KG1 (cell line): ENCODE measurements around the gene PRAMEF5.
"Not testable (repeated sequence)": the region's sequence is repeated elsewhere in the genome, so short reads cannot be mapped to it uniquely, and the experiment has no call there.

Source experiments
- DNase-seq: peaks from one replicate; lab custom pipeline; 2025; lab: John Stamatoyannopoulos, UW

The PRAMEF5 gene

DNA sequence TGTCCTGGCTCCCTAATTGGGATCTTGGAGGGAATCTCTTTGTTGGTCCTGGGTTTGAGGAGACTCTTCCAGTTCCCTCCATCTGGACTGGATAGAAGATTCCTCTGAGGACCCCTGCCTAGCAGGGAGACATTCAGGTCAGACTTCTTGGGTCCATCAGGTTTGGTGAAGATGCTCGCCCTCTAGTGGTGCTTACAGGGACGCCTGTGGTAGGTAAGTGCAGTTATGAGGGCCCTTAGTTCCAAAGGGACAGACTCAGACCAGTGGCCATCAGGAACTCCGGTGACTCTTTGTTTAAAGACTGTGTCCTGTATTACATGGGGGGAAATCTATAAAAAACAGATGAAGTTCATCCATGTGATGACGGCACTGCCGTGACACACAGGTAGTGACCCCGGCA lies 23.0 kb downstream of the PRAMEF5 start:
- not testable (repeated sequence) for DNase-seq

DNA sequence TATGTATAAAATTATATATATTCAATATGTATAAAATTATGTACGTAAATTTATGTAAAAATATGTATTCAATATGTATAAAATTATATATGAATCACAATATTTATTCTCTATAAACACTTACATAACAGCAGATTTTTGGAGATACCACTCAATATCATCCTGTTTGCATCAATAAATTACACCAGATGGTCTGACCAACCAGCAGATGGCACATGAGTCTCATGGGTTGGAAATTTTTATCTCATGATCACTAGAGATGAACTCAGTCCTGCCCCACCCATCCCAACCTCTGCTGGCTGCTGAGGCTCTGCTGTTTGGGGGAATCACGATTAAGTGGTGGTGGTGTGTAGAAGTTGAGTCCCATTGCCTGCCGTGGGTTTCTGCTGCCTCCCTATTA lies 25.6 kb downstream of the PRAMEF5 start:
- DNase-seq: not testable (repeated sequence)

DNA sequence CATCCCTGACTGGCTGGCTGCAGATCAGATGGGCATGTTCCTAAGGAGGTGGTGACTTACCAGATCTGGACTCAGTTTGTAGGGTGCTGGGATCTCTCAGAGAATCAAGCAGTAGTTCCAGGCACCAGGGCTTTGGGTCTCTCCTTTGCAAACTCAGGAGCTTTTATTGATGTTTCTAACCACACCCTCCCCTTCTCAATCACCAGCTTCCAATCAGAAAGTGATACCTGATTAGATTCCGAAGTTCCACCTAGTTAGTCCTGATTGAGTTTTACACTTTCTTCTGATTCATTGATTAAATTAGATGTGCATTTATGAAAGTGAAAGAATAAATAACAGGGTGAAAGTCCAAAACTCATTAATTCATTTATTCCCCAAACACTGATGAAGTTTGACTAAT lies 31.0 kb downstream of the PRAMEF5 start, which contains the start of gene PRAMEF8:
TSS of gene PRAMEF8 (minus strand) at position 101 of the 400 bp plus-strand sequence. CDS start 1,046 bp downstream, outside the sequence.
- DNase-seq: not testable (repeated sequence)

DNA sequence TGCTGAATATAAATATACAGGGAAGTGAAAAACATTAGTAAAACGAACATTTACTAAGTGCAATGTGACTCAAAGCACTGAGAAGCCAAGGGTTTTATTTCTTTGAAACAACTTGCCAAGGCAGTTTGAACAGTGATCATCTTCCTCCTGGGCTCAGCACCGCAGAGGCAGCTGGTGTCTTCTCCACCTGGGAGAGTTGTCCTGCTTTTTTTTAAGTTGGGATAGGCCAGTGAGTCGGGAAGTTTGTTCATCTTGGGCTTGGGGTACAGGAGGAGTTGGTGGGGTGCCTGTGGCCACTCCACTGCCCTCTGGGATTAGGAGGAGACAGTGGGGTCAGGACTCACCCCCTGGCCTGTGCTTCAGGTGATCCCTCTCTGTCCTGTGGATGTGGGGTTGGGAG lies 35.0 kb downstream of the PRAMEF5 start:
- not testable (repeated sequence) for DNase-seq

DNA sequence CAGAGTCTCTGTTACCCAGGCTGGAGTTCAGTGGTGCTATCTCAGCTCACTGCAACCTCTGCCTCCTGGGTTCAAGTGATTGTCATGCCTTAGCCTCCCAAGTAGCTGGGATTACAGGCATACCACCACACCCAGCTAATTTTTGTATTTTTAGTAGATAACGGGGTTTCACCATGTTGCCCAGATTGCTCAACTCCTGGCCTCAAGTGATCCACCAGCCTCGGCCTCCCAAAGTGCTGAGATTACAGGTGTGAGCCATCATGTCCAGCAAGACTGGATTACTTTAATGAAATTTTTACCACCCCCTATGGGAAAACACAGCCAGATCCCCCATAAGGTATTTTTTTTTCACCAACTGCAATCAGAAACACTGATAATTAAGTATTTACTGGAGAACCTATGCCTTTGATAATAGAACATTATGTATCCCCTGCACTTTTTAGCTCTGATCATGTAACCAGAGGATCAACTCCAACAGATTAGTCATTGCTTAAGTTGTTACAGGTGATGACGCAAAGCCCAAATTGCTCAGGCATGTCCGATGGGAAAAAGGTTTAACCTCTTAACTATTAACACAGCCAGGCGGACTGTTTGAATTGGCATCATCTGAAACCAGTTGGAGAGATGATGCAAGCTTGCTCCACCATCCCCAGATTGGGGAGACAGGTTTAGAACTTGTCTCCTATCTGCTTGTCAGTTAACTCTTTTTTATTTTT lies 43.4 kb downstream of the PRAMEF5 start:
- DNase-seq: not testable (repeated sequence)

DNA sequence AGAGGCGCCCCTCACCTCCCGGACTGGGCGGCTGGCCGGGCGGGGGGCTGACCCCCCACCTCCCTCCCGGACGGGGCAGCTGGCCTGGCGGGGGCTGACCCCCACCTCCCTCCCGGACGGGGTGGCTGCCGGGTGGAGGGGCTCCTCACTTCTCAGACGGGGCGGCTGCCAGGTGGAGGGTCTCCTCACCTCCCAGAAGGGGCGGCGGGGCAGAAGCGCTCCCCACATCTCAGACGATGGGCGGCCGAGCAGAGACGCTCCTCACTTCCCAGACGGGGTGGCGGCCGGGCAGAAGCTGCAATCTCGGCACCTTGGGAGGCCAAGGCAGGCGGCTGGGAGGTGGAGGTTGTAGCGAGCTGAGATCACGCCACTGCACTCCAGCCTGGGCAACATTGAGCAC lies 44.7 kb downstream of the PRAMEF5 start:
- DNase-seq: not testable (repeated sequence)

DNA sequence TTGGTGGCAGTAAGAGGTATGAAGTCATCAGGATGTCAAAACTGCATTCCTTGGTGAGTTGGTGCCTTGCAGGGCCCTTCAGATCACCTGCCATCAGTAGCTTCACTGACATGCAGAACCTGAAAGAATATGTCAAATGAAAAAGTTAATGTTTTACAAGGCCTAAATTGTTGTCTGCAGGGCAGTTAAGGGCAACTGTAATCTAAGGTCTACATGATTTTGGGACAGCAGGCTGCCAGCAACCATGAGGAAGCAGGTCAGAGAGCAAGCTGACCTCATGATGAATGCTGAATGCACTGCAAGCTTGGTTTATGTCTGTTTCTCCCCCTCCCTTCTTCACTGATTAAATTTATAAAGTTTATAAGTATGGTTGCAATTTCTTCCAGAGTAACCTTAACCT lies 48.2 kb downstream of the PRAMEF5 start:
- DNase-seq: not testable (repeated sequence)

DNA sequence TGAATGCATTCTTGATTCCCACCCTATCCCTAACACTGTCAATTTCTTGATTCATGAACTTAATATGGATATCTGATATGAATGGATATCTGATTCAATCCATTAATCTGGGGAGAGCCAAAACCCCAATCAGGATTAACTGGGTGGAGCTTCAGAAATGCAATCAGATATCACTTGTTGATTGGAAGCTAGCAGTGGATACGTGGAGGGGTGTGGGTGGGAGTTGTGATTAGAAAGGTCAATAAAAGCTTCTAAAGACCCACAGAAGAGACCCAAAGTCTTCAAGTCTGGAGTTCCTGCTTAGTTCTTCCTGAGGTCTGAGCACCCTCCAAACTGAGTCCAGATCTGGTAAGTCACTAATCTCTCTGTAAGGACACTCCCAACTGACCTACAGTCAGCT lies 49.2 kb downstream of the PRAMEF5 start, which contains the start of gene PRAMEF33:
TSS of gene PRAMEF33 (plus strand) at position 301 of the 400 bp plus-strand sequence. CDS start 2,416 bp downstream, outside the sequence.
- not testable (repeated sequence) for DNase-seq
